ENCODE results near the gene TOR1AIP1. TPM values are rescaled to one million over a fixed set of nuclear protein-coding genes. Genes with fewer than 3 reads are reported as not detected.
A peak's percentile ranks its signal among the peaks of the same experiment; 100 is the strongest.
"Not testable (repeated sequence)": the region's sequence is repeated elsewhere in the genome, so short reads cannot be mapped to it uniquely, and the experiment has no call there.

The TOR1AIP1 gene
- total RNA-seq, result 20.3 to 23.3 TPM (median 23.2 TPM) in 3 replicates

DNA sequence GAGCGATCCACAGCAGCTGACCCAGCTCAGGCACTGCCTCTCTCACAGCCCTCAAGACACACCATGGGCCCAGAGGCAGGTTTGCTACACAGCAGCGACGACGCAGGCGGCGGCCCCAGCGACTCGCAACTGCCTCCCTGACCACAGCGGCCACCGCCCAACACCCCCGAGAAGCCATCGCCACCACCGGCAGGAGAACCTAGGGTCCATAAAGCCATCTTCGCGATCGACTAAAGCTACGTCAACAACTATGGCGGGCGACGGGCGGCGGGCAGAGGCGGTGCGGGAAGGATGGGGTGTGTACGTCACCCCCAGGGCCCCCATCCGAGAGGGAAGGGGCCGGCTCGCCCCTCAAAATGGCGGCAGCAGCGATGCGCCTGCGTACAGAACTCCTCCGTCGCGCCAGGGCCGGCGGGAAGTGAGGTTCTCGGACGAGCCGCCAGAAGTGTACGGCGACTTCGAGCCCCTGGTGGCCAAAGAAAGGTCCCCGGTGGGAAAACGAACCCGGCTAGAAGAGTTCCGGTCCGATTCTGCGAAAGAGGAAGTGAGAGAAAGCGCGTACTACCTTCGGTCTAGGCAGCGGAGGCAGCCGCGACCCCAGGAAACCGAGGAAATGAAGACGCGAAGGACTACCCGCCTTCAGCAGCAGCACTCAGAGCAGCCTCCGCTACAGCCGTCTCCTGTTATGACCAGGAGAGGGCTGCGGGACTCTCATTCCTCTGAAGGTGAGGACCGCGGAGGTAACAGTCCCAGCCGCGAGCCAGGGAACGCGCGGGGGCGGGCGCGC is at the start of gene TOR1AIP1:
Gene TOR1AIP1 (plus strand): TSS at position 33 of the 787 bp plus-strand sequence. CDS start 218 bp downstream, at position 251.
- no peaks in the 10 kb centered on the region for H3K27me3 Mint-ChIP-seq (ENCODE audit: low read depth)

GRCh38 chr1:179836686-179837445 is 45.2 kb upstream of the TOR1AIP1 start:
- H3K4me1 Mint-ChIP-seq; DNase-seq (ENCODE audit: low spot score in 2 of 2, unreplicated experiment in 2 of 2); H3K27ac Mint-ChIP-seq; H3K27me3 Mint-ChIP-seq (ENCODE audit: low read depth); H3K4me3 Mint-ChIP-seq; H3K9me3 Mint-ChIP-seq; H3K36me3 Mint-ChIP-seq: not testable (repeated sequence)

More for the DNA sequence above, at the start of gene TOR1AIP1:
- no peaks in the 10 kb centered on the region for H3K9me3 Mint-ChIP-seq
- H3K36me3 Mint-ChIP-seq, result peaks cover 8% of the 10 kb centered on the region
- TF ChIP-seq, protein P1, sequence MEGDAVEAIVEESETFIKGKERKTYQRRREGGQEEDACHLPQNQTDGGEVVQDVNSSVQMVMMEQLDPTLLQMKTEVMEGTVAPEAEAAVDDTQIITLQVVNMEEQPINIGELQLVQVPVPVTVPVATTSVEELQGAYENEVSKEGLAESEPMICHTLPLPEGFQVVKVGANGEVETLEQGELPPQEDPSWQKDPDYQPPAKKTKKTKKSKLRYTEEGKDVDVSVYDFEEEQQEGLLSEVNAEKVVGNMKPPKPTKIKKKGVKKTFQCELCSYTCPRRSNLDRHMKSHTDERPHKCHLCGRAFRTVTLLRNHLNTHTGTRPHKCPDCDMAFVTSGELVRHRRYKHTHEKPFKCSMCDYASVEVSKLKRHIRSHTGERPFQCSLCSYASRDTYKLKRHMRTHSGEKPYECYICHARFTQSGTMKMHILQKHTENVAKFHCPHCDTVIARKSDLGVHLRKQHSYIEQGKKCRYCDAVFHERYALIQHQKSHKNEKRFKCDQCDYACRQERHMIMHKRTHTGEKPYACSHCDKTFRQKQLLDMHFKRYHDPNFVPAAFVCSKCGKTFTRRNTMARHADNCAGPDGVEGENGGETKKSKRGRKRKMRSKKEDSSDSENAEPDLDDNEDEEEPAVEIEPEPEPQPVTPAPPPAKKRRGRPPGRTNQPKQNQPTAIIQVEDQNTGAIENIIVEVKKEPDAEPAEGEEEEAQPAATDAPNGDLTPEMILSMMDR (IDR thresholded peaks at IDR 0.05; ENCODE audit: unreplicated experiment), result peak; percentile 54
- peak within 1 kb of the TSS; percentile 100 for H3K27ac Mint-ChIP-seq
- DNase-seq (ENCODE audit: low spot score in 2 of 2, unreplicated experiment in 2 of 2), result peak; percentile 90 to 96
- peak within 1 kb of the TSS; percentile 91 for H3K4me3 Mint-ChIP-seq
- peaks cover 36% of the 10 kb centered on the region for H3K4me1 Mint-ChIP-seq

DNA sequence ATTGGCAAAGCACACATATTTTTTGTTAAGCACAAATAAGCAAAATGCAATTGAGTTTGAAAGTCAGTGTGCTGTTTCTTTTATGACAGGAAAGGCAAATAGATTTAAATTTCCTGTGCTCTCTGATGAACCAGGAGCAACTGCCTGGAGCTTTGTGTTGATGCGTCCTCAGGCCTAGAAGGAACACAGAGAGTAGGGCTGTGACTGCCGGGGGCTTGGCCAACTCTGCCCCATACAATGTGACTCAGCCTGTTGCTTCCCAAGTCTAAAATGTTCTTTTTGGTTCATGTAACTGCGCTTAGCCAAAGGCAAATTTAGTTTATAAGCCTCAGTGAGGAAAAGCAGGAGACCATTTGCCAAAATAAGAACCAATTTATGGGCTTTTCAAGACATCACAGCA is 42.0 kb upstream of the TOR1AIP1 start:
- H3K27me3 Mint-ChIP-seq (ENCODE audit: low read depth), result no peaks in the 10 kb centered on the region

GRCh38 chr1:179848233-179848632 is 33.9 kb upstream of the TOR1AIP1 start:
- Mint-ChIP-seq H3K4me1 (no peaks in the 10 kb centered on the region), H3K4me3 (no peak overlapping the region), H3K27ac (no peak overlapping the region), H3K9me3 (no peaks in the 10 kb centered on the region), H3K36me3 (peaks cover 39% of the 10 kb centered on the region), H3K27me3 (ENCODE audit: low read depth) (no peaks in the 10 kb centered on the region)
- DNase-seq (ENCODE audit: low spot score in 2 of 2, unreplicated experiment in 2 of 2), result no peak
- TF ChIP-seq, protein P1 (IDR thresholded peaks at IDR 0.05; ENCODE audit: unreplicated experiment), result no peak

More for the DNA sequence above, 42.0 kb upstream of the TOR1AIP1 start:
- Mint-ChIP-seq H3K4me1 (peaks cover 7% of the 10 kb centered on the region), H3K27ac (no peak overlapping the region), H3K36me3 (peaks cover 10% of the 10 kb centered on the region), H3K4me3 (no peak overlapping the region), H3K9me3 (no peaks in the 10 kb centered on the region)
- TF ChIP-seq, protein P1 (IDR thresholded peaks at IDR 0.05; ENCODE audit: unreplicated experiment), result no peak
- DNase-seq (ENCODE audit: low spot score in 2 of 2, unreplicated experiment in 2 of 2), result no peak

DNA sequence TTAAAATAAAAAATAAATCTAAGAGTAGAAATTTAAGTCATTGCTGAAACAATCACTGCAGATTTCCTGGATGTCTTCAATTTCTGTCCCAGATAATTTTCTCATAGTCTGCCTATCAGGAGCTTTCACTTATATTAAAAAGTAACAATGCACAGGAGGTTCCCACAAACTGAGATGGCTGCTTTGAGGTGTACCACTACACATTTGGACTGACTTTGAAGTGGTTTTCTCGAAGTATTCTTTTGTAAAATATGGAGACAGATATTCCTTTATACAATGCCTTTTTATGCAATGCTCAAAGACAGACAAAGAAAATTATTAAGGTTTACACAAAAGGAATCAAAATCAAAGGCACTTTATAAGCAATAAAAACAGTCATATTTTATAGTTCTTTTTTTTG is 29.0 kb upstream of the TOR1AIP1 start:
- Mint-ChIP-seq H3K9me3 (no peaks in the 10 kb centered on the region), H3K4me3 (no peak overlapping the region), H3K27me3 (ENCODE audit: low read depth) (no peaks in the 10 kb centered on the region), H3K27ac (no peak overlapping the region), H3K4me1 (no peaks in the 10 kb centered on the region), H3K36me3 (peaks cover 44% of the 10 kb centered on the region)
- no peak for DNase-seq (ENCODE audit: low spot score in 2 of 2, unreplicated experiment in 2 of 2)
- TF ChIP-seq, protein P1 (IDR thresholded peaks at IDR 0.05; ENCODE audit: unreplicated experiment), result no peak

- H3K27me3 Mint-ChIP-seq (ENCODE audit: low read depth); H3K4me1 Mint-ChIP-seq; DNase-seq (ENCODE audit: low spot score in 2 of 2, unreplicated experiment in 2 of 2); H3K27ac Mint-ChIP-seq; H3K4me3 Mint-ChIP-seq; H3K9me3 Mint-ChIP-seq: not testable (repeated sequence)
- H3K36me3 Mint-ChIP-seq, result peaks cover 28% of the 10 kb centered on the region
These were observed 26.3 kb upstream of the TOR1AIP1 start for GRCh38 chr1:179855831-179856230.

All from mesothelial cell of epicardium (in vitro differentiated cells).